DMS53 treated with DMSO at 0.1 percent for 48 hours (cell line): ENCODE data around the gene C6orf89.

Experiments used
- DNase-seq: peaks from one replicate; lab custom pipeline; 2025; ENCODE audit not compliant: unreplicated experiment; lab: John Stamatoyannopoulos, UW

C6orf89 gene

GRCh38 chr6:36967301-36967700 lies 81.5 kb downstream of the C6orf89 start:
- no peak for DNase-seq

- DNase-seq, result no peak
Measured at GRCh38 chr6:36967757-36968156, 82.0 kb downstream of the C6orf89 start.

- no peak for DNase-seq
Measured at GRCh38 chr6:36968266-36968977, 82.7 kb downstream of the C6orf89 start.

- DNase-seq, result no peak
Measured at GRCh38 chr6:36969240-36969691, 83.5 kb downstream of the C6orf89 start.

- DNase-seq, result no peak
Measured at GRCh38 chr6:36969988-36970891, 84.5 kb downstream of the C6orf89 start.

GRCh38 chr6:36970892-36971842 lies 85.4 kb downstream of the C6orf89 start:
- no peak for DNase-seq

GRCh38 chr6:36971921-36972673 lies 86.3 kb downstream of the C6orf89 start:
- DNase-seq, result no peak

GRCh38 chr6:36973190-36973589 lies 87.4 kb downstream of the C6orf89 start:
- no peak for DNase-seq

GRCh38 chr6:36973647-36974046 lies 87.9 kb downstream of the C6orf89 start:
- no peak for DNase-seq

GRCh38 chr6:36975231-36976006 lies 89.7 kb downstream of the C6orf89 start:
- no peak for DNase-seq

- DNase-seq, result no peak
Measured at GRCh38 chr6:36976007-36976264, 90.2 kb downstream of the C6orf89 start.

- no peak for DNase-seq
Measured at GRCh38 chr6:36976509-36976908, 90.8 kb downstream of the C6orf89 start.

- no peak for DNase-seq
Measured at GRCh38 chr6:36976931-36977330, 91.2 kb downstream of the C6orf89 start.

GRCh38 chr6:36977470-36977941 lies 91.8 kb downstream of the C6orf89 start:
- DNase-seq, result no peak
